ENCODE results near the gene RAB44.

RAB44 gene

DNA sequence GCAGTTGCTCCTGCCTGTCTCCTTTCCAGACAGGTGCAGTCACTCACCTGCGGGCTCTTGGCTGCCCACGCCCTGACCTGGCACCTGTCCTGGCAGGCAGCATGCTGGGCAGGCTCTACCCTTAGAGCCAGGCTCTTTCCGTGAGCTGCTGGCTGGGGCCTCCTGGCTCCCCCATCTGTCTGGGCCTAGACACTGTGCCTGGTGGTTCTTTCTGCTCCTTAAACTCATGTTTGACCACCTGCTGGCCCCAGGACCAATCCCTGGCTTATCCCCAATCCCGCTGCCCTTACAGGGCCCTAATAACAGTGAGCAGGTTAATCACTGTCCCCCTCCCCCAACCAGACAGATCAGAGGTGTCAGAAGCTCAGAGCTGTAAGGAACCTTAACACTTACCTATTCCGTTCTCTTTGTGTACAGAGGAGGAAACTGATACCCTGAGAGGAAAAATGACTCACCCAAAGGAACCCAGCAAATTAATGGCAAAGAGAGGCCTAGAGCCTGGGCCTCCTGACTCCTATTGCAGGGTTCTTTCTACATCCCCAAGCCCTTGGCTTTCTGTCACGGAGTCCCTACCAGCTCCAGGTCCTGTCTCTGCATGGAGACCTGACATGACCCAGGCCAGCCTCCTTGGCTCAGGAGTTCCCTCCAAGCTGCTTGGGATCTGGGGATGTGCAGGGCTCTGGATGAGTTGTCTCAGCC, 54.7 kb downstream of the RAB44 start:
- no peak for DNase-seq (ENCODE audit: low spot score)

DNA sequence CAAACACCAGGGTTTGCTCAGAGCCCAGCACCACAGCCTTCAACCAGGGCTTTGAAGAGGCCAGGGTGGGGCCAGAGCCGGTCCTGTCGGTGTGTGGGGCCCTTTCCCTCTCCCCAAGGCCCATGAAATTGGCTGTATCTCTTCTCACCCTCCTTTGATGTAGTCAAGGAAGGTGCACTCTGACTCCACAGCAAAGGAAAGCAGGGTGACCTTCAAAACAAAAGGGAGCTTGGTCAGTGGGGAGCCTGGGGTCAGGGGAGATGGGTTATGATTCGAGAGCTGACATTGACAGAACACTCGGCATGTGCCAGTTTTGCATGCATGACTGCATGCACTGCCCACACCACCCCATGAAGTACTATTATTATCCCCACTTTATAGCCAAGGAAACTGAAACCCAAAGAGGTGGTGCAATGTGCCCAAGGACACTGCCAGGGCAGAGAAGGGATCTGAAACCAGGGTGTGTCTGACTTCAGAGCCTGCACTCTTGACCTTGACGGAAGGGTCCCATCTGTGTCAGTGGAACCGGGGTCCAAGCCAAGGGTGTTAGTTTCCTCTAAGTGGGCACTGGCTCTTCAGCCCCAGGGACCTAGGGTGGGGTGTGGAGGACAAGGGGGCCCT, 55.4 kb downstream of the RAB44 start:
- DNase-seq (ENCODE audit: low spot score), result no peak

DNA sequence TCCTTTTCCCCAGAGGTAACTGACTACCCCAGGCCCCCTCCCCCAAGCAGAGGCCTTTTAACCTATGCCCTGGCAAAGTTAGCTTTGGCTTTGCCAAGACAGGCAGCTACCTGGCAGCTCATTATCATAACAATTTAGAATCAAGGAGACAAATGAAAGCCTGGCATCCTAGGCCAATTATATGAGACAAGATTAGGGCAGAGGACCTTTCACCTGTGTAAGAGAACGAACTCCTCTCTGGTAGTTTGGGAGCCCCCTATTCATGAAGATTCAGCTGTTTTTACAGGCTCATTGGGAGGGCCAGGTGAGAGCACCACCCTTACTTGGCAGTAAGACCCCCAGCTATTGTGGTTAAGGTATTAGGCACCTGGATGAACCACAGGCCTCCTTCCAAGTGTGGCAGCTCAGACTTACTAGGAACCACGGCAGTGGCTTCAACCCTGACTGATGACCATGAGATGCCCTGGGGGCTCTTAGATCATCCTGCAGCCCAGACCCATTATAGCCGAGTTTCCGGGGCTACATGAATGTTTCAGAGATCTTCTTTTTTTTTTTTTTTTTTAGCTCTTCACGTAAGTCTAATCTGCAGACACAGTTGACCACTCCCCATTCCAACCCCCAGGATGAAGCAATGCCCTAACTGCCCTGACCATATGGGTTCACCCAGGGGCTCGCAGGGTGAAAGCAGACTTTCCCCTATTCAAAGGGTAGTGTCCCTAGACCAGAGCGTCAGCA, 56.2 kb downstream of the RAB44 start:
- no peak for DNase-seq (ENCODE audit: low spot score)

DNA sequence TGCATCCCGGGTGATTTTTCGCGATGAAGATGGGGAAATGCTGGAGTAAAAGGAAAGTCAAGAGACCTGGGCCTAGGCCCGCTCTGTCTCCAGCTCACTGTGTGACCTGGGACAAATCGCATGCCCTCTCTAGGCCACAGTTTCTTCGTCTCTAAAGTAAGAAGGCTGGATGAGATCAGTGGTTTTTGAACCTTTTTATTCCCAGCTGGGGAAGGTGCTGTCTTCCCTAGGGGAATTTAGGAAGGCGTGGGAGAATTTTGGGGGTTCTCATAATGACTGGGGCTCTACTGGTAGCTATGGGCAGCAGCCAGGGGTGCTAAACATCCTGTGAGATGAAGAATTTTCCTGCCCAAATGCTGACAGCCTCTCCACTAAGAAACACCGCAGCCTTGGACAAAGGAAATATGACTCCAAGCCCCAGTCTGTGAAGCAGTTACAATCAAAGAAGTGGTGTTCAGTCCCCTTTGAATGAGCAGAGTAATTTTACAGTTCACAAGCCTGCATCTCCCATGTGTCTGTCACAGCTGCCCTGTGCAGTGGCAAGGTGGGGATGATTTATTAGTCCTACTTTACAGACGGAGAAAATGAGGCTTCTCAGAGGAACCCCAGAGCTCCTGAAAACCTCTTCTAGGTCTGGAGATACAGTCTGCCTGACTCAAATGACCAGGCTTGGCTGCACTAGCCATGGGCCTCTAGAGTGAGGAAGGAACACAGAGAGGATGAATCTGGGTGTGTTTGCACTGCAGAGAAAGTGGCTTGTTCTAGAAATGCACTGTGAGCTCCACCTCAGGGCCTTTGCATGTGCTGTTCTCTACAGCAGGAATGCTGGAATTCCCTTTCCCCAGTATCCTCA, 57.2 kb downstream of the RAB44 start:
- no peak for DNase-seq (ENCODE audit: low spot score)

DNA sequence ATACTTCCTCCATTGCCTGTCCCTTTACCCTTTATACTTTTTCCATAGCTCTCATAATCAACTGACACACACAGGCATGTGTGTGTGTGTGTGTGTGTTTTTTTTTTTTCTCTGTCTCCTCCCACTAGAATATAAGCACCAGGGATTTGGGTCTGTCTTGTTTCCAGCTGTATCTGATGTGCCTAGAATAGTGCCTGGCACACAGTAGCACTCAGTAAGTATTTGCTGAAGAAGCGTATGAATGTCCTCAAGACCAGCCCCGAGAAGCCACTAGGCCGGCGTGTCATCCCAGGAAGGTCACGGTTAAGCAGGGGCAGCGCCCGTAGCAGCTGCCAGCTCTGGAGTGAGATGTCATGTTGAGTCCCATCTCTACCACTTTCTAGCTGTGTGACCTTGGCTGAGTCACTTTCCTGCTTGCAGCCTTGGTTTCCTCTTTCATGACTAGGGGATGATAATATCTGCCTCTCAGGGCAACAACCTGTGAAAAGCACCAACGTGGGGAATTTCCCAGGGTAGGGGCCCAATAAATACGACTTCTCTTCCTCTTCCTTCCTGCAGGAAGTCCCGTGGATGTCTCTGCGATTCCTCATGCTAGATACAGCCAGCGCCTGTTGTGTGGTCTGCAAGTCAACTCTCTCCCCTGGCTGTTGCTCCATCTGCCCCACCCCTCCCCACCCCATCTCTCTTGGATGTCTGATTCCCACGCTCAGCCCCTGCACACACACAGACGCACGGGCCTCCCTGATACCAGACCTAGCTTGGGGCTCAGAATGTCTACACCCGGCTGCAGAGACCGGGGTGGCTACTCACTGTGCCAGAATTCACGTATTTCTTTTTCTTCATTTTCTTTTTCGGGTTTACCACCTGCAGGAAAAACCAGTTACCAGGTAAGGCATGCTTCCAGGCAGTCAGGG, 58.1 kb downstream of the RAB44 start:
- DNase-seq (ENCODE audit: low spot score), result no peak

DNA sequence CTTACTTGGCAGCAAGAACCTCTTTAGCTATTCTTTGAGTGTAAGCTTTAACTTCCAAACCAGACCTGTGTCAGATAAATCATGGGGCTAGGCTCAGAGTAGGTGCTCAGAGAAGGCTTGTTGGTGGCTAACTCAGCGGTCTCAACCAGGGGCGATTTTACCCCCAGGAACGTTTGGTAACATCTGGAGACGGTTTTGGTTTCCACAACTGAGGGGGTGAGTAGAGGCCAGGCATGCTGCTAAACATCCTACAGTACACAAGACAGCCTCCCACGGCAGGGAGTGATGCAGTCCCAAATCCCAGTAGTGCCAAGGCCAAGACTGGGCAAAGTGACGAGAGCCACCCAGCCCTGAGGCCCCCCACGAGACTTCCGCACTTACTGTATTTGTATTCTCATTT, 59.2 kb downstream of the RAB44 start:
- no peak for DNase-seq (ENCODE audit: low spot score)

DNA sequence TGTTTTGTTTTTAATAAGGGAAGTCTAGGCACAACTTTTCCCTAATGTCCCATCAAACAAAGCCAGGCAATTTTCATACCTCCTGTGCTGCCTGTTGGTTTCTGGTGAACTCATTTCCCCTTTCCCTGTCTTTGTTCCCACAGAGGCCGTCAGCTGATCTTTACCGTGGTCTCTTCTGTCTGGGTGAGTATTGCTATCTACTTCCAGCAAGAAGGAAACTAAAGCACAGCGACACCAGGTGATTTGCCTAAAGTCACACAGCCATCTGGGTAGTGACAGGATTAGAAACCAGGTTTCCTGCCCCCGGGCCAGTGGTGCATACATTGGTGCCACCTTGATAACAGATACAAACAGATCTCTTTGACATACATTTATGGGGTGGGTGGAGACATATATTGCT, 59.6 kb downstream of the RAB44 start:
- DNase-seq (ENCODE audit: low spot score), result no peak

DNA sequence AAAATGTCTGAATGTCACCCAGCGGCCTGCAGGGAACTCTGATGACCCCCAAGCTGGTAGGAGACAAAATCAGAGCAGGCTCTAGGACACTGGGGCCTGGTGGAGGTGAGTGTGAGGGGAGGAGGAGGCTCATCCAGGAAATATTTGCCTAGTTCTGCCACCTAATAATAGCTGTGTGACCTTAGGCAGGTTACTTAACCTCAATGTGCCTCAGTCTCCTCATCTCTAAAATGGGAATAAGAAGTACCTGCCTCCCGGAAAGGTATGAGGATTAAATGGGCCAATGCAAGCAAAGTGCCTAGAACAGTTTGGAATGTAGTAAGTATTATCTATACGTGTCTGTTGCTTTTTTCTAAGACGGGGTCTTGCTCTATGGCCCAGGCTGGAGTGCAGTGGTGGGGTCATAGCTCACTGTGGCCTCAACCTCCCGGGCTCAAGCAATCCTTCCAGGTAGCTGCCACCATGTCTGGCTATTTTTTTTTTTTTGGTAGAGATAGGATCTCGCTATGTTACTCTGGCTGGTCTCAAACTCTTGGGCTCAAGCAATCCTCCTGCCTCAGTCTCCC, 60.4 kb downstream of the RAB44 start:
- no peak for DNase-seq (ENCODE audit: low spot score)

DNA sequence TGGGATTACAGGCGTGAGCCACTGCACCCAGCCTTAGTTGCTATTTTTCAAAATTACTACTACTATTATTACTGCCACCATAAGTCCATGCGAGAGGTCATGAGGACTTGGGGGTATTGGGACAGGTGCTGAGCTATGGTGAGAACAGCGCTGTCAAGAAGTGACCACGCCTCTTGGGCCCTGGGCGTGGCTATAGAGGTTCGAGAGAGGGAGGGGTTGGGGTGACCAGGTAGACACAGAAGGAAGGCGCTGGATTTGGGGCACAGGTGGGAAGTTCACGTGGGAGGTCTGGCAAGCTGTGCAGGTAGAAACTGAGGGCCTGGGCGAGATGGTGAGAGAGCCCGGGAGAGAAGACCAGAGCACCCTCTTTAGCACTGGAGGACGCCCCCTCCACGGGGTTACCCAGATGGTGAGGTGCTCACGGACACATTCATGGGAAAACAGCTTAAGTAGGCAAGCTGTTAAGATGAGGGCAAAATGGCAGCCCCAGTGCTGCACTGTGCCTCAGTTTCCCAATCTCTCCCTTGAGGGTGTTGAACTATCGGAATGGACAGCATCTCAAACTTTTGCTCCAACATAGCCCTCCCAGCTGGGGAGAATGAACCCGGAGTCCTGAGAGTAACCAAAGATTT, 61.0 kb downstream of the RAB44 start:
- no peak for DNase-seq (ENCODE audit: low spot score)

DNA sequence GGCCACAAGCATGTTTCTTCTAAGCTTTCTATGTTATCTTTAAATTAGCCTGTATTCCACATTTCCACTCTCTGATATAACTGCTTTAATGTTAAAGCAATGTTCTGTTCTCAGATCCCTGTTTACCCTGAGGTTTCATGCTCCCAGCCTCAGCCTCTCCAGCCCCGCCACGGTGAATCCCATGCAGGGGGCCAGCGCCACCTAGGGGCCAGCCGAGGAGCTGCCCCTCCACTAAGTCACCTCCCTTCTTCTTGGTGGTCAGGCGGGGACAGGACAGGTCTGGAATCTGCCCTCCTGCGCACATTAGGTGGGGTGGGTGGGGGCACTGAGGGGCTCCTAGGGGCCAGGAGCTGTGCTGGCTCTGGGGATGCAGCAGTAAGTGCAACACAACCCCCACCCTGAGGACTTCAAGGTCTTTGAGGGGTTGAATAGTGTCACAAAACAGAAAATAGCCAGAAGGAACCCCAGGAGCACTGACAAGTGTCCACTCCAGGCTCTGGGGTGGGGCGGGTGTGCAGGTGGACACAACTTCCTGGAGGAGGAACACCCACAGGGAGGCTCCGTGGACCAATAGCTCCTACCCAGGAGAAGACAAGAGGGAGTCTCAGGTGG, 61.6 kb downstream of the RAB44 start:
- DNase-seq (ENCODE audit: low spot score), result peak; percentile 92

DNA sequence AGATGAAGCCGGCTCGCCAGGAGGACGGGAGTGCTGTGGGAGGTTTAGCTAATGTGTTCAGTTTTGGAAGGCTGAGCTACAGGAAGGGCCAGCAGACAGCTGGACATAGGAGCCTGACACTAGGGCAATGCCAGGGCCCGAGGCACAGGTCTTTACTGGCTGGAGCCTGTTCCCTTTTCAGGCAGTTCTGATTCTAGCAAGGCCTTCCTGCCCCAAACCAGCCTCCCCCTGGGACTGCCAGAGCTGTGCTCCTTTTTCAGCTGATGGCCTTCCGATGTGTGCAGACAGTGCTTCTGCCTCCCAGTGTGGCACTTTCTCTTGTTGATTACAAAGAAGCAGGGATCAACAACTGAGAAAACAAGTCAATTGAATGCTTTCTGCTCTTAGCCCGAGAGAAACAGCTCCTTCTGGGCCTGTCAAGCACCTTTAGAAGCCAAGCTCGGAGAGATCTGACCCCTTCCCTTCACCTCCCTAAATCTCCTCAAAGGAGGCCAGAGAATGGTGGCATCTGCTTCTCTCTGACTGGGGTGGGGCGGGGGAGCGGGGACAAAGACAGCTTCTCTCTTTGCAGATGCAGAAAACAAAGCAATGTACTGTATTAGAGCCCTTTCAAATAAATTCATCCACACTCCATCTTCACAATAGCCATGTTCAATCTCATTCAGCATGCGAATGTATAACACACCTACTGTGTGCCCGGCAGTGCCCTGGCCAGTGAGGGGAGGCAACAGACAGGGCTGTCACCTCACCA, 63.2 kb downstream of the RAB44 start:
- DNase-seq (ENCODE audit: low spot score), result no peak

DNA sequence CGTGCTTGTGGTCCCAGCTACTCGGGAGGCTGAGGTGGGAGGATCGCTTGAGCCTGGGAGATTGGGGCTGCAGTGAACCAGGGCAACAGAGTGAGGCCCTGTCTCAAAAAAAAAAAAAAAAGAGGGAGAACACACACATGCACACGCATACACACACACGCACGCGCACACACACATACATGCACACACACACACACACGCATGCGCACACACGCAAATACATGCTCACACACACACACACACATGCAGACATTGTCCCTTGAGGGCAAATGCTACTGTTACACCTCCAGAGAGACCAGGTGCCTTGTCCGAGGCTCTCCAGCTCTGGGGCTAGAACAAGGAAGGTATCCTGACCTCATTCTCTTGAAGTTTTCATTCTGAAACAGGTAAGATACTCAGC, 64.5 kb downstream of the RAB44 start:
- no peak for DNase-seq (ENCODE audit: low spot score)

DNA sequence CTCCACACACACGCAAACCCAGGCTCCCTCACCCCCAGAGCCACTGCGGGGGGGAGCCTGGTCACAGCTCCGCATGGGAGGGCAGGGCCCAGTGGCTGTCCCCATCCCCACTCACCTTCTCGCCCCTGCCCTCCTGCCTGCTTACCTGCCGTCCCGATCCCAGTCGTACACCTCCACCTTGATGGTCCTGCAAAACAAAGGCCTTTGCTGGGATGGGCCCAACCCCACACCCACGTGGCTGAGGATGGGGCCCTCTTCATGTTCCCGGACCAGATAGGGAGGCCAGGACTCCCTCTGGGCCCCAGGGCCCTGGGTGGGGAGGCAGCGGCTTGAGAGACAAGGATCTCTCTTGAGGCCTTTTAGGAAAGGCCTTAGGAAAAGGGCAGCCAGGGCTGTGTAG, 67.6 kb downstream of the RAB44 start:
- no peak for DNase-seq (ENCODE audit: low spot score)

DNA sequence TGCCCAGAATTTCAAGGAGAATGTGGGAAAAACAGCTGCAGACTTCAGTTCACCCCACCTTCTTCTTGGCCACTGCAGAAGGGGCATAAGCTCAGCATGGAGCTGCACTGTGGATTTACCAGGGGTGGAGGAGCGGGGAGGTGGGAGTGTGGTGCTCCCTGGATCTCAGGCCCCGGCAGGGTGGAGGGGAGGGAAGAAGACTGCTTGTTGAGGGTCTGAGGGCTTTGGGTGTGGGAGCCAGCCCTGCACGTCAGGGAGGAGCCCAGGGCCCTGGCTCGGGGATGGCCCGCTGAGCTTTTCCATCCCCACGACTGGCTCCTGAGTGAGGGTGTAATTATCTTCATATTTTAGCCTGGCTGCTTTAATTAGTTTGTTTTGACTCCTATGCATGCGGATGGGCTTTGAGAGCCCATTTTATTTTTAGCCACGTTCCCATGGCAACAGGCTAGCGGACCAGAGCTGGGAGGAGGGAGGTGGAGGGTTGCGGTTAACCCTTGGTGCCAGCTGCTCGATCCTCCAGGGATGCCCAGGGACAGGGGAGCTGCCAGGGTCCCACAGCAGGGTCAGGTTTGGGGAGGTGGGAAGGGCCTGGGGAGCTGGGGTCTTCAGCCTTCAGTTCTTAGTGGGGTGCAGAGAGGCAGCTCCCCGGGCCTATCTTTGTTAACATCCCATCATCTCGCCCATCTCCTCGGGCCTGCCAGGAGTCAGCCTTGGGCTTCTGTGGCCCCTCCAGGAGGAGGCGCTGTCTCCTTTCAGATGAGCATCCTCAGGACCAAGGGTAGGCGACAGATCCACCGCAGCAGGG, 68.2 kb downstream of the RAB44 start:
- peak; percentile 90 for DNase-seq (ENCODE audit: low spot score)

DNA sequence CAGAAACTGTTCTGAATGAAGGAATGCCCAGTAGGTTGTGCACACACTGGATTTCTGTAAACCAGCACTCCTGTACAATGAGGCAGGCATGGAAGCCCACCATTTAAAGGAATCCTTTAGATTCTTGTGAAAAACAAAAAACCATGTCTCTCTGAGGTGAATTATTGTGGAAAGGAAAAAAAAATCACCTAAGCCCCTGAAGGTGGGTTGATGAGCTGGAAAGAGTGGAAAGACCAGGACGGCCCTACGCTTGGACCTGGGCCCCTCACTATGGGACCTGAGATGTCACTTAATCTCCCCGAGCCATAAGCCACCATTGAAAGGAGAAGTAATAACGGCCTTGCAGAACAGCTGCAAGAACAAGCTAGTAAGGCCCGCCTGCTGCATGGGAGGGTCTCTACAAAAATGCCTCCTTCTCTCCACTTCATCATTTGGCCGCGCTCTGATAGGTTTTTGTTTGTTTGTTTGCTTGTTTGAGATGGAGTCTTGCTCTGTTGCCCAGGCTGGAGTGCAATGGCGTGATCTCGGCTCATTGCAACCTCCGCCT, 68.8 kb downstream of the RAB44 start:
- no peak for DNase-seq (ENCODE audit: low spot score)

DNA sequence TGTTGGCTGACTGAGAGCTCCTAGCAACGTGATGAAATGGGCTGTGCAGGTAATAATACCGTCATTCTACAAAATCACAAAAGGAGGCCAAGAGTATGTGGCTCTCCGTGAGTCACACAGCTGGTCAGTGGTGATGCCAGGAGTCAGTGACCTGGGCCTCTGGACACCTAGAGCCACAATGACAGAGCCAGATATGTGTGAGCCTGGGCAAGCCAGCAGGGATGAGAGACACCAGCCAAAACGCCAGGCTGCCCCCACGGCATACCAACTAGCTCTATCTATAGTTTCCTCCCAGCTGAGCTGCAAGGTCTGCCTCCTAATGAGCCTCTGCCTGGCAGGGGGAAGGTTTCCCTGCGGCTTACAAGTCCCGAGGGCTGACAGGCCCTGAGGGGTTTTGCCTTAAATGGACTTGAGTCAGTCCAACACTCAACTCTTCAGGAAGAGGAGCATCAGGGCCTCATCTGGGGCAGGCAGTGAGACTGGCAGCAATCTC, 71.6 kb downstream of the RAB44 start:
- DNase-seq (ENCODE audit: low spot score), result peak; percentile 18

DNA sequence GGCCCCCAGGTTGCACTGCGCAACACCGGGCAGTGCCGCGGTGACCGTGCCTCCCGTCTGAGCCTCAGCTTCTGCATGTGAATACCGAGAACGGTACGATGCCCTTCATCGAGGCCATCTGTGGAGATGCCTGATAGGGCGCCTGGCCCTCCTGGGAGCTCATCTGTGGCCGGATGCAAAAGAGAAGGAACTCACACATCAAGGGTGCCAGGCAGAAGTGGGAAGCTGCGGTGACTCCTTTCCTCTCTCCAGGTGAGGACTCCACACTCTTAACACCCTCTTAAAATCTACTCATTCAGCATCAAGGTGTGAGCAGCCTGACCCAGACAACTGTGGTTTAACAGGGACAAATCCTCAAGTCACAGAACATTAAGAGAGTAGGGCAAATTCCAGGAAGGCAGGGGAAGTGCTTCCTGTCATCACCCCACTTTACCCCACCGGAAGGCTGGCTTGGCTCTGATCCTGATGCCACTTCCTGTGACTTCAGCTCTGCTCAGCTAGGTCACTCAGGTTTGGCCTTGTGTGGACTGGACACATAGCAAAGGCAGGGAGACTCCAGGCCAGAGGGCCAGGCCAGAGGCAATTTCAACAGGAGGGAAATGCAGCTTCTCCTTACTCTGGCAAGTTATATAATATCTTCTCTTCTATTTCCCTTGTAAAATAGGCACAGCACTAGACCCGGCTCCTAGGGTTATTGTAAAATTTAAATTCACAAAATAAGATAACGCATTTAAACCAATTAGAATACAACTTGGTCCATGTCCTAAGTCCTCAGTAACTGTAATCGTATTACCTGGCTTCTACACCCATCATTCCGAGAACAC, 72.3 kb downstream of the RAB44 start:
- peak; percentile 75 for DNase-seq (ENCODE audit: low spot score)
